ENCODE measurements around the gene BLOC1S5.

Gene BLOC1S5

DNA sequence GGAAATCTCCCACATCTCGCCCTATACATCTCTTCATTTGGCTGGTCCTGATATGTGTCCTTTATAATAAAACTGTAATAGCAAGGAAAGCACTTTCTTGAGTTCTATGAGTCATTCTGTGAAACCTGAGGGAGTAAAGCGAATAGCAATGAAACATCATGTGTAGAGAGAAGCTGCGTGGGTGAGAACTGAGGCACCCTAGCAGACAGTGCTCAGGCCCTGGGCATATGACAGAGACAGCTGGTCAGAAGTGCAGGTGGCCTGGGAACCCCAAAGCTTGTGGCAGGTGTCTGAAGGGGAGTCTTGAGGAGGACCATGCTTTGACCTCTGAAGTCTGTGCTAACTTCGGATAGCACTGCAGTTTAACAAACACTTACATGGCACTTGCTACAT lies 1.3 kb upstream of the BLOC1S5 start:
- DNase-seq (ENCODE audit: low read depth) = no peak
- in situ Hi-C loops (cut with HindIII; ENCODE audit: low sequenced_read_pairs) = loop anchor here (5.0 kb wide), 2 partner anchors 53 to 107 kb away; no protein-coding TSS in a partner anchor
- H3K4me3 ChIP-seq (ENCODE audit: low read depth, low read length) = no peak overlapping the region
- TF ChIP-seq, protein P1, sequence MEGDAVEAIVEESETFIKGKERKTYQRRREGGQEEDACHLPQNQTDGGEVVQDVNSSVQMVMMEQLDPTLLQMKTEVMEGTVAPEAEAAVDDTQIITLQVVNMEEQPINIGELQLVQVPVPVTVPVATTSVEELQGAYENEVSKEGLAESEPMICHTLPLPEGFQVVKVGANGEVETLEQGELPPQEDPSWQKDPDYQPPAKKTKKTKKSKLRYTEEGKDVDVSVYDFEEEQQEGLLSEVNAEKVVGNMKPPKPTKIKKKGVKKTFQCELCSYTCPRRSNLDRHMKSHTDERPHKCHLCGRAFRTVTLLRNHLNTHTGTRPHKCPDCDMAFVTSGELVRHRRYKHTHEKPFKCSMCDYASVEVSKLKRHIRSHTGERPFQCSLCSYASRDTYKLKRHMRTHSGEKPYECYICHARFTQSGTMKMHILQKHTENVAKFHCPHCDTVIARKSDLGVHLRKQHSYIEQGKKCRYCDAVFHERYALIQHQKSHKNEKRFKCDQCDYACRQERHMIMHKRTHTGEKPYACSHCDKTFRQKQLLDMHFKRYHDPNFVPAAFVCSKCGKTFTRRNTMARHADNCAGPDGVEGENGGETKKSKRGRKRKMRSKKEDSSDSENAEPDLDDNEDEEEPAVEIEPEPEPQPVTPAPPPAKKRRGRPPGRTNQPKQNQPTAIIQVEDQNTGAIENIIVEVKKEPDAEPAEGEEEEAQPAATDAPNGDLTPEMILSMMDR (IDR thresholded peaks at IDR 0.05; ENCODE audit: low read depth, low read length, missing control alignments) = no peak

DNA sequence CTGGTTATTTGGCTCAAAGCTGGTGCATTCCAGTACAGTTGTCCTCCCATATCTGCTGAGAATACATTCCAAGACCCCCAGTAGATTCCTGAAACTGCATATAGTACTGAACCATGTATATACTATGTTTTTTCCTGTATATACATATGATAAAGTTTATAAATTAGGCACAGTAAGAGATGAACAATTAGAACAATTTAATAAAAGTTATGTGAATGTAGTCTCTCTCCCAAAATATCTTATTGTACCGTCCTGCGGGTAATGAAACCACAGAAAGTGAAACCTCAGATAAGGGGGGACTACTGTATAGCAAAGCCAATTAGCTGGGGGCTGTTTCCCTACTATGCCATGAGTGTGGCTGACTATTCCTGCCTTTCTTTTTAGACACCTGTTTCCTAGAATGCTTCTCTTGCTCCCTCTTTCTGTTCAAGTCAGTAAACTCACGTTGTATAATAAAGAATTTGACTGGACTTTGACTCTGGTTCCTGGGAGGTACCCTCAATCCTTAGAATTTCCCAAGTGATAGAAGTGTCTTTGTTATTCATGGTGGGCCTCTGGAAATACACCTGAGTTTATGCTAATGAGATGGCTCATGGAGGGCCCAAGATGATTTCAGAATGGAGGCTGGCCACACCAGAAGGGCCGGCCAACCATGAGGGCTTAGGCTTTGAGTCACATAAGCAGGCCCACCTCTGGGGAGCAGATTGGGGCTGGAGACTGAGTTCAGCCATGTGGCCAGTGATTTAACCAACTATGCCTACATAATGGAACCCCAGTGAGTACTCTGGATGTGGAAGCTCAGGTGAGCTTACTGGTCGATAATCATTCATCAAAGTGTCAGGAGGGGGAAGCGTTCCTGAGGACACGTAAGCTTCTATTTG lies 689 bp upstream of the BLOC1S5 start:
- peak overlapping the region; percentile 88 for H3K4me3 ChIP-seq (ENCODE audit: low read depth, low read length)
- in situ Hi-C loops (cut with HindIII; ENCODE audit: low sequenced_read_pairs) = loop anchor here (5.0 kb wide), 2 partner anchors 53 to 107 kb away; no protein-coding TSS in a partner anchor
- no peak for DNase-seq (ENCODE audit: low read depth)

DNA sequence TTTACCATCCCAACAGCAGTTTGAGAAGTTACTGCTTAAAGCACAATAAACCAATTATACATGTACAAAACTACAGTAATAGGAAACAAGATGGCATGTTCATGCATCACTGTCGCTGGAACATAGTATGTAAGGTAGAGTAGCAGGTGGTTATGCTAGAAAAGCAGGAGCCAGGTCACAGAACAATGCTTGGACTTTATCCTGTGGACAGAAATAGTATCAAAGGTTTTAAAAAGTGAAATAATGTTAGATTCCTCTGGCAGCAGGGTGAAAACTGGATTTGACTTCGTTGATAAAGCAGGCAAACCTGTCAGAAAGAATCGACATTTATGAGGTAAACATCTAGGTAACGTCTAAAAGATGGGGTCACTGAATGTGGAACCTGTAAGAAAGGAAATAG lies 2.5 kb downstream of the BLOC1S5 start:
- TF ChIP-seq, protein P1 (IDR thresholded peaks at IDR 0.05; ENCODE audit: low read depth, low read length, missing control alignments) = no peak
- H3K4me3 ChIP-seq (ENCODE audit: low read depth, low read length) = no peak overlapping the region
- DNase-seq (ENCODE audit: low read depth) = no peak
- in situ Hi-C loops (cut with HindIII; ENCODE audit: low sequenced_read_pairs) = no loop called here

More for the DNA sequence above, 689 bp upstream of the BLOC1S5 start:
- TF ChIP-seq, protein P1 (IDR thresholded peaks at IDR 0.05; ENCODE audit: low read depth, low read length, missing control alignments) = no peak

DNA sequence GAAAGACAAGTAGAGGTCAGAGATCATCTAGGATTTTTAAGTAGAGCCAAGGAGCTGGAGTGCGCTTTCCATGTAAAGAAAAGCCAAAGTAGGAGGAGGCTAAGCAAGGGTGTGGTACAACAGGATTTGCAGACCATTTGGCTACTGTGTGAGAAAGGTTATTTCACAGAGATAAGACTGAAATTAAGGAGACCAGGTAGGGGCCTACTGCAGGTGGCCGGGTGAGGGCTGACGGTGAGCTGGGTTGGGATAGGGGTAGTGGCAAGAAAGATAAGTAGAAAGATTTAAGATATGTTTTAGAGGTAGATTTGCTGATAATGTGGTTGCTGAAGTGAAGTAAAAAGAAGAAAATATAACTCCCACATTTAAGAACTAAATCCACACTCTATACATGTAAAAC lies 3.8 kb downstream of the BLOC1S5 start:
- TF ChIP-seq, protein P1 (IDR thresholded peaks at IDR 0.05; ENCODE audit: low read depth, low read length, missing control alignments) = no peak
- no peak overlapping the region for H3K4me3 ChIP-seq (ENCODE audit: low read depth, low read length)
- in situ Hi-C loops (cut with HindIII; ENCODE audit: low sequenced_read_pairs) = no loop called here
- no peak for DNase-seq (ENCODE audit: low read depth)

DNA sequence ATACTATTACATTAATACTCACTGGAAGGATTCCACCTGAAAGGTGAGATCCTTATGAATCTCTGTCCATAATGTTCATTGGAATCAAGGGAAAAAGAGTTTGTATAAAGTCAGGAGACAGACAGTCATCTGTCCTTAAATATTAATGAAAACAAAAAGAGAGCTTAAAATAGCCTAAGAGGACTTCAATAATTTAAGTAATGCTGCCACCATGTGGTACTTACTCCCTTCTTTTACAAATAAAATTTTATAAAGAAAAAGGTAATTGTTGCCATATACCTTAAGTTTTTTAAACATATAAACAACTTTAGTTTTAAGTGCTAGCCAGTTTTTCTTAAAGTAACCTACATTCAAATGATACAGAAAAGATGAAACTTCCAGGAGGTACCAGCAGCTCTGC lies 5.1 kb downstream of the BLOC1S5 start:
- TF ChIP-seq, protein P1 (IDR thresholded peaks at IDR 0.05; ENCODE audit: low read depth, low read length, missing control alignments) = no peak
- in situ Hi-C loops (cut with HindIII; ENCODE audit: low sequenced_read_pairs) = no loop called here
- no peak for DNase-seq (ENCODE audit: low read depth)
- H3K4me3 ChIP-seq (ENCODE audit: low read depth, low read length) = no peak overlapping the region

DNA sequence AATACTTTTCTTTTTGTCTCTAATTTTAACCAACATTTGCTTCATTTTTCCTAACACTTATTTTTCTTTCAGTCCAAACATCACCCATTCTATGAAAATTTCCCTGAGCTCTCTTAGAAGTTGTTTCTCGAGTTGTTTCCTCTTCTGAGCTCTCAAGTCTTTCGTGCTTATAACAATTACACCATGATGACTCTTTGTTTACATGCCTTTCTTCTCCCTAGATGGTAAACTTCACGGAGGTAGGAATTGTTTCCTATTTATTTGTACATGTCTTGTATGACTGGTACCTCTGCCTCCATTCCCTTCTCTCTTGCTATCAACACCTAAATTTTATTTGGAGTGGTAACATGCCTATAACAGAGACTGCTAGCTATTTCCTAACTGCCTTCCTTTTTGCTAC lies 6.4 kb downstream of the BLOC1S5 start:
- in situ Hi-C loops (cut with HindIII; ENCODE audit: low sequenced_read_pairs) = no loop called here
- TF ChIP-seq, protein P1 (IDR thresholded peaks at IDR 0.05; ENCODE audit: low read depth, low read length, missing control alignments) = no peak
- no peak for DNase-seq (ENCODE audit: low read depth)
- H3K4me3 ChIP-seq (ENCODE audit: low read depth, low read length) = no peak overlapping the region

All from astrocyte of the cerebellum (primary cell).